ENCODE results near the gene CAND2.
"Not testable (repeated sequence)": the region's sequence is repeated elsewhere in the genome, so short reads cannot be mapped to it uniquely, and the experiment has no call there.

The CAND2 gene

DNA sequence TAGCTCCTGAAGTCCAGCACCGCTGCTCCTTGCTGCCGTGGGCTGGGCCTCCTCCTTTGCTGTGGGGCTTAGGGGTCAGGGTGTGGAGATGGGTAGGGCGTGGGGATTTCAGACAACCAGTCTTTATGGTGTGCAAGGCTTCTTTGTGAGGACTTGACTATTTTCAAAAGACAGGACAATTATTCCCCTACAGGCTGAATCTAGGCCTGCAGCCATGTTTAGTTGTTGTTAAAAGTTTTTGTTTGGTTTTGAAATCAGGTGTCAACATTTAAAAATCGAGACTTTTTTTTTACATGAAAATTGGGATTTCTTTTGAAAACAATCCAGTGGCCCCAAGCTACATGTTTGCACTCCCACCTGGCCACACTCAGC is 34.3 kb downstream of the CAND2 start:
- DNase-seq (ENCODE audit: low read depth in 2 of 2): no peak

DNA sequence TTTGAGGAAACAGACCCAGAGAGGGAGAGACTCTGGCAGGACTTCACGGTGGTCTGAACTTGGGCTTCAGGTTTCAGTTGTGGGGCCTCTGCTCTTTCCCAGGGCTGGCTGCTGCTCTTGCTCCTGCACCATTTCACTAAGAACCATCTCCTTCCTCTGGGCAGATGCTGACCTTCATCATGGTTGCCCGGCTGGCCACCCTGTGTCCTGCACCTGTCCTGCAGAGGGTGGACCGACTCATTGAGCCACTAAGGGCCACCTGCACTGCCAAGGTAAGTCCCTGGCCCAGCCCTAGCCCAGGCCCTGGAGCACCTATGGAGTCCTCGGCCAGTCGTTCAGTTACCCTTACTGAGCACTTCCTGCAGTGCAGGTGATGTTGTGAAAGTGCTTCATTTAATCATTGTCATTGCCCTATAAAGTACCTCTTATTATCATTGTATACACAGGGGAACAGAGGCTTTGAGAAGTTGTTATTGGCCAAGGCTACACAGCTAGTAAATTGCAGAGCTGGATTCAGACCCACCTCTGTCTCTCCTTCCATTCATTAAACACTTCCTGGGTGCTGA is 34.9 kb downstream of the CAND2 start:
- DNase-seq (ENCODE audit: low read depth in 2 of 2): no peak

DNA sequence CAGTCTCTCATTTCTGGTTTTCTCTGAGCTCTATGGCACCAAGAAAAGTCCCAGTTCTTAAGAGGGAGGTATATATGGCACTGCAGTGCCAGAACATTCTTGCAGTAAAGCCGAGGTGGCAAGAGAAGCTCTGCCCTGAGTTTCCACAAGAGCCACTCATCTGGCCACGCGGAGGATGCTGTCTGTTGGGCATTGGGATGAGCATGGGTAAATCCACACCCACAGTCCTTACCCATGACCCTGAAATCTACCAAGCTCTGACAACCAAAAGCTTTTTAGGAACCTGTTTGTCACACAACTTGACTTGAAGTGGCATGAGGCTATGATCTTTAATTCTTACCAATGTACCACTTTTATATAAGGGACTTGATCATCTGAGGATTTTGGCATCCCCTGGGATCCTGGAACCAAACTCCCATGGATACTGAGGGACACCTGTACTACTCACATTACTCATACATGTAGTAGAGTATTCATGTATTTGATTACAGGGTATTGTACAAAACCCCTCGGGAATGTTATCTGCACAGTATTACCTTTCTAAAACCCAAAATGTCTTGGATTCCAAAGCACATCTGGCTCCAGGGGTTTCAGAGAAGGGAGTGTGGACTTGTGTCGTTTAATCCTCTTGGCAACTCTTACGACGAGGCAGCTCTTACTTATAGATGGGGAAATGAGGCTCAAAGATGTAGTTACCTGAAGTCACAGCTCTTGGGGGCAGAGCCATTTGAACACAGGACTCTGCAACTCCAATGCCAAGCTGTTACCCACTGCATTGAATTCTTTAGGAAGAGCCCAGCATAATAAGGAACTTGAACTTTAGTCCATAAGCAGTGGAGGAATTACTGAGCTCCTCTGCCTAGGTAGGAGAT is 36.1 kb downstream of the CAND2 start:
- DNase-seq (ENCODE audit: low read depth in 2 of 2): no peak

- DNase-seq (ENCODE audit: low read depth in 2 of 2): no peak
Observed at GRCh38 chr3:12833222-12834161, 37.0 kb downstream of the CAND2 start.

- no peak for DNase-seq (ENCODE audit: low read depth in 2 of 2)
Observed at GRCh38 chr3:12835052-12835665, 38.7 kb downstream of the CAND2 start.

GRCh38 chr3:12837295-12837986 is 41.0 kb downstream of the CAND2 start:
- no peak for DNase-seq (ENCODE audit: low read depth in 2 of 2)

DNA sequence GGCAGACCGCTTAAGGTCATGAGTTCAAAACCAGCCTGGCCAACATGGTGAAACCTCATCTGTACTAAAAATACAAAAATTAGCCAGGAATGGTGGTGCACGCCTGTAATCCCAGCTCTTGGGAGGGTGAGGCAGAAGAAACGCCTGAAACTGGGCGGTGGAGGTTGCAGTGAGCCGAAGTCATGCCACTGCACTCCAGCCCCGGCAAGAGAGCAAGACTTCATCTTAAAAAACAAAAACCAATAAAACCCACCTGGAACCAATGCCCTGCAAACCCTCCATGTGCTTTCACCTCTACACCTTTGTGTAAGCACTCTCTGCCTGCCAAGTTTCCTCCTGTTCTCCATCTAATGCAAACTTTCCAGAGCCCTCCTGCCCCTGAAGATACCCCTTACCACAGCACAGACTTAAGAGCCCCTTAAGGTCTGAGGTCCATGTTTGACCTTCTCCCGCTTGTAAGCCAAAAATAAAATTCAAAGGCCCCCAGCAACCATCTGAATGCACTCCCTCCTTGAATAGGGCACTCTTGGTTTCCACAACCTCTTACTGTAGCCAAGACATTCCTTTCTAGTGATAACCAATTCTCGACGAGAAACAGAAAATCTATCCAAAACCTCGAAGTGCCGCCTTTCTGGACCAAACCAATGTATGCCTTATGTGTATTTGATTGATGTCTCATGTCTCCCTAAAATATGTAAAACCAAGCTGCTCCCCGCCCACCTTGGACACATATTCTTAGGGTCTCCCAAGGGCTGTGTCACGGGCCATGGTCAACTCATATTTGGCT is 41.9 kb downstream of the CAND2 start:
- no peak for DNase-seq (ENCODE audit: low read depth in 2 of 2)

- no peak for DNase-seq (ENCODE audit: low read depth in 2 of 2)
Observed at GRCh38 chr3:12839156-12839946, 42.9 kb downstream of the CAND2 start.

- not testable (repeated sequence) for DNase-seq (ENCODE audit: low read depth in 2 of 2)
Observed at GRCh38 chr3:12840148-12840547, 43.7 kb downstream of the CAND2 start.

GRCh38 chr3:12840591-12841148 is 44.2 kb downstream of the CAND2 start:
- DNase-seq (ENCODE audit: low read depth in 2 of 2): no peak

DNA sequence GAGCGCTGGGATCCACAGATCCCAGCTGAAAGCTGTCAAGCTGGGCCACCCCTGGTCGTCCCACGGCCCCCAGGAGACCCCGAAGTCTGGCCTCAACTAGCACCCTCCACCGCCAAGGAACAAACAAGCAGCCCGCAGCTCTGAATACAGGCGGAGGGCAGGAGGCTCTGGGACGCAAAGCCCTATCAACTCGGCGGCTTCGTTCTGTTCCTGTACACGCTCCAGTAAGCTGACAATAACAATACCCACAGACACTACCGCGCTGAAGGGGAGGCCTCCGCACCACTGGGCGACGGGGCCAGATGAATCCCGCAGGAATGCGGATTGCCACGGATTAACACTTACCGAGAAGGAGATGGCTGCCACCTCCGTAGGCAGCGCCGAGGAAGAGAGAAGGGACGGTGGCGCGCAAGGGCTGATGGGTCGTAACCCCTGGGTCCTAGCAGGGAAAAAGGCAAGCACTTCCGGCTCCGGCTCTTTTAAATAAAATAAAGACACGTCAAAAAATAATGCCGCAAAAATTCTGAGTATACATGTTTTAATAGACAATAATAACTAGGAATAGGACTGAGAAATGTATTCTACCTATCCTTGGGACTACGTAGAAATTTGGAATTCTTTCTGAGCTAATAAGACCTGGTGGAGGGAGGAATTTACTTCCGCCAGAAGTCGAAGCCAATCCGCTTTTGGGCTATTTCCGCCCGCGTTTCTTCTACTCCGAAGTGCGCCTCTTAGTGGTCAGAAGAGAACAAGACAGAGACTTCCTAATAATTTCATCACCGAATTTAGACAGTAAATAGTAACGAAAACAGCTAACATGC is 44.9 kb downstream of the CAND2 start, which contains the start of gene RPL32:
TSS of gene RPL32 (minus strand) at position 417 of the 821 bp plus-strand sequence. CDS start 1,328 bp downstream, outside the sequence.
- peak; percentile 77 to 83 for DNase-seq (ENCODE audit: low read depth in 2 of 2)

GRCh38 chr3:12841970-12842328 is 45.5 kb downstream of the CAND2 start:
- no peak for DNase-seq (ENCODE audit: low read depth in 2 of 2)

GRCh38 chr3:12842469-12842868 is 46.0 kb downstream of the CAND2 start:
- no peak for DNase-seq (ENCODE audit: low read depth in 2 of 2)

- DNase-seq (ENCODE audit: low read depth in 2 of 2): no peak
Observed at GRCh38 chr3:12845811-12846210, 49.3 kb downstream of the CAND2 start.

GRCh38 chr3:12852201-12852600 is 55.7 kb downstream of the CAND2 start:
- no peak for DNase-seq (ENCODE audit: low read depth in 2 of 2)

GRCh38 chr3:12853847-12854246 is 57.4 kb downstream of the CAND2 start:
- DNase-seq (ENCODE audit: low read depth in 2 of 2): not testable (repeated sequence)

- DNase-seq (ENCODE audit: low read depth in 2 of 2): no peak
Observed at GRCh38 chr3:12854565-12854964, 58.1 kb downstream of the CAND2 start.

GRCh38 chr3:12856626-12857025 is 60.1 kb downstream of the CAND2 start:
- DNase-seq (ENCODE audit: low read depth in 2 of 2): no peak
